Measurements from ENCODE around the gene TEKTIP1. TPM values are rescaled to one million over a fixed set of nuclear protein-coding genes. Genes with fewer than 3 reads are reported as not detected.

Gene TEKTIP1
- total and polyA plus RNA-seq, 9 of the 15 experiments (the other 6 are each of a cell fraction or from before 2014, with no cell fraction given): 0.66 TPM; not detected in 8

DNA sequence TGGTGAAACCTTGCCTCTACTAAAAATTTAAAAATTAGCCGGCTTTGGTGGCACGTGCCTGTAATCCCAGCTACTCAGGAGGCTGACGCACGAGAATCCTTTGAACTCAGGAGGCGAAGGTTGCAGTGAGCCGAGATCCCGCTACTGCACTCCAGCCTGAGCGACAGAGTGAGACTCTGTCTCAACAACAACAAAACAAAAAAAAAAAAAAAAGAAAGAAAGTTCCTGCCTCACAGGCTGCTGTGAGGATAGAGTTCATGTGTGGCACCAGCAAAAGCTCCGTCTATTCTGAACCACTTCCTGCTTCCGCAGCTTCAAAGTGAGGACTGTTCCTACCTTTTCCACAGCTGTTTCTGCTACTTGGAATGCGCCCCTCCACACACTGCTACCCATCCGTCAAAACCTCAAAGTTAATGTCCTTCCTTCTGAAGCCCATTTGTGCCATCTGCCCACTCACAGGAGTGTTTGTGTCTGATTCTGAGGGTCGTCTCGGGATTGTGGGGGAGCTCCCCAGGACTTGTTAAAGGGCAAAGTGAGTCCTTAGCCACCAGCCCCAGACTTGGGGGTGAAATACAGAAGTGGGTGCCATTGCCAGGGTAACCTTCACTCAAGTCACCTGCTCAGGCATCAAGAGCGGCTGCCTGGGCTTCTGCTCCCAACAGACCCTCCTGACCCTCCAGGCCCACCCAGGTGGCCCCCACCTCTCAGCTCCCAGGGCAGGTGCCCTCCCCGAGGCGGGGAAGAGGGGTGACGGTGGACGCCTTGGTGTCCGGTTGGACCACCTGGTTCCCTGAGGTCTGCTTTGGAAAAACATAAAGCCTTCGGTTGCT lies 15.5 kb downstream of the TEKTIP1 start (continued):
- TF ChIP-seq, protein P1, sequence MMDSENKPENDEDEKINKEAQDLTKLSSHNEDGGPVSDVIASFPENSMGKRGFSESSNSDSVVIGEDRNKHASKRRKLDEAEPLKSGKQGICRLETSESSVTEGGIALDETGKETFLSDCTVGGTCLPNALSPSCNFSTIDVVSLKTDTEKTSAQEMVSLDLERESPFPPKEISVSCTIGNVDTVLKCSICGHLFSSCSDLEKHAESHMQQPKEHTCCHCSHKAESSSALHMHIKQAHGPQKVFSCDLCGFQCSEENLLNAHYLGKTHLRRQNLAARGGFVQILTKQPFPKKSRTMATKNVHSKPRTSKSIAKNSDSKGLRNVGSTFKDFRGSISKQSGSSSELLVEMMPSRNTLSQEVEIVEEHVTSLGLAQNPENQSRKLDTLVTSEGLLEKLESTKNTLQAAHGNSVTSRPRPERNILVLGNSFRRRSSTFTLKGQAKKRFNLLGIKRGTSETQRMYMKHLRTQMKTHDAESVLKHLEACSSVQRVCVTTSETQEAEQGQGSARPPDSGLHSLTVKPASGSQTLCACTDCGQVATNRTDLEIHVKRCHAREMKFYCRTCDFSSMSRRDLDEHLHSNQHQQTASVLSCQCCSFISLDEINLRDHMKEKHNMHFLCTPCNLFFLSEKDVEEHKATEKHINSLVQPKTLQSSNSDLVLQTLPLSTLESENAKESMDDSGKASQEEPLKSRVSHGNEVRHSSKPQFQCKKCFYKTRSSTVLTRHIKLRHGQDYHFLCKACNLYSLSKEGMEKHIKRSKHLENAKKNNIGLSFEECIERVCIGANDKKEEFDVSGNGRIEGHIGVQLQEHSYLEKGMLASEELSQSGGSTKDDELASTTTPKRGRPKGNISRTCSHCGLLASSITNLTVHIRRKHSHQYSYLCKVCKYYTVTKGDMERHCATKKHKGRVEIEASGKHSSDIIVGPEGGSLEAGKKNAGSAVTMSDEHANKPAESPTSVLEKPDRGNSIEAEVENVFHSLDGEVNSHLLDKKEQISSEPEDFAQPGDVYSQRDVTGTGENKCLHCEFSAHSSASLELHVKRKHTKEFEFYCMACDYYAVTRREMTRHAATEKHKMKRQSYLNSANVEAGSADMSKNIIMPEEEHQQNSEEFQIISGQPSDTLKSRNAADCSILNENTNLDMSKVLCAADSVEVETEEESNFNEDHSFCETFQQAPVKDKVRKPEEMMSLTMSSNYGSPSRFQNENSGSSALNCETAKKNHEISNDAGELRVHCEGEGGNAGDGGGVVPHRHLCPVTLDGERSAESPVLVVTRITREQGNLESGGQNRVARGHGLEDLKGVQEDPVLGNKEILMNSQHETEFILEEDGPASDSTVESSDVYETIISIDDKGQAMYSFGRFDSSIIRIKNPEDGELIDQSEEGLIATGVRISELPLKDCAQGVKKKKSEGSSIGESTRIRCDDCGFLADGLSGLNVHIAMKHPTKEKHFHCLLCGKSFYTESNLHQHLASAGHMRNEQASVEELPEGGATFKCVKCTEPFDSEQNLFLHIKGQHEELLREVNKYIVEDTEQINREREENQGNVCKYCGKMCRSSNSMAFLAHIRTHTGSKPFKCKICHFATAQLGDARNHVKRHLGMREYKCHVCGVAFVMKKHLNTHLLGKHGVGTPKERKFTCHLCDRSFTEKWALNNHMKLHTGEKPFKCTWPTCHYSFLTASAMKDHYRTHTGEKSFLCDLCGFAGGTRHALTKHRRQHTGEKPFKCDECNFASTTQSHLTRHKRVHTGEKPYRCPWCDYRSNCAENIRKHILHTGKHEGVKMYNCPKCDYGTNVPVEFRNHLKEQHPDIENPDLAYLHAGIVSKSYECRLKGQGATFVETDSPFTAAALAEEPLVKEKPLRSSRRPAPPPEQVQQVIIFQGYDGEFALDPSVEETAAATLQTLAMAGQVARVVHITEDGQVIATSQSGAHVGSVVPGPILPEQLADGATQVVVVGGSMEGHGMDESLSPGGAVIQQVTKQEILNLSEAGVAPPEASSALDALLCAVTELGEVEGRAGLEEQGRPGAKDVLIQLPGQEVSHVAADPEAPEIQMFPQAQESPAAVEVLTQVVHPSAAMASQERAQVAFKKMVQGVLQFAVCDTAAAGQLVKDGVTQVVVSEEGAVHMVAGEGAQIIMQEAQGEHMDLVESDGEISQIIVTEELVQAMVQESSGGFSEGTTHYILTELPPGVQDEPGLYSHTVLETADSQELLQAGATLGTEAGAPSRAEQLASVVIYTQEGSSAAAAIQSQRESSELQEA (IDR thresholded peaks at IDR 0.05; ENCODE audit: low read depth): no peak
- TF ChIP-seq ZNF668 (CRISPR knock-in tag; IDR thresholded peaks at IDR 0.05) (no peak), ZNF79 (CRISPR knock-in tag; IDR thresholded peaks at IDR 0.05; ENCODE audit: low read depth) (no peak)

All from K562 (cell line).